Islet of Langerhans (tissue), 1 donor: ENCODE measurements around the gene SUPT20H.
A peak's percentile ranks its signal among the peaks of the same experiment; 100 is the strongest.

ENCODE experiments used
- FAIRE-seq: peaks from one replicate; lab custom pipeline; 2011; peaks lifted over from hg19 to GRCh38; lab: Jason Lieb, UNC

The SUPT20H gene

DNA sequence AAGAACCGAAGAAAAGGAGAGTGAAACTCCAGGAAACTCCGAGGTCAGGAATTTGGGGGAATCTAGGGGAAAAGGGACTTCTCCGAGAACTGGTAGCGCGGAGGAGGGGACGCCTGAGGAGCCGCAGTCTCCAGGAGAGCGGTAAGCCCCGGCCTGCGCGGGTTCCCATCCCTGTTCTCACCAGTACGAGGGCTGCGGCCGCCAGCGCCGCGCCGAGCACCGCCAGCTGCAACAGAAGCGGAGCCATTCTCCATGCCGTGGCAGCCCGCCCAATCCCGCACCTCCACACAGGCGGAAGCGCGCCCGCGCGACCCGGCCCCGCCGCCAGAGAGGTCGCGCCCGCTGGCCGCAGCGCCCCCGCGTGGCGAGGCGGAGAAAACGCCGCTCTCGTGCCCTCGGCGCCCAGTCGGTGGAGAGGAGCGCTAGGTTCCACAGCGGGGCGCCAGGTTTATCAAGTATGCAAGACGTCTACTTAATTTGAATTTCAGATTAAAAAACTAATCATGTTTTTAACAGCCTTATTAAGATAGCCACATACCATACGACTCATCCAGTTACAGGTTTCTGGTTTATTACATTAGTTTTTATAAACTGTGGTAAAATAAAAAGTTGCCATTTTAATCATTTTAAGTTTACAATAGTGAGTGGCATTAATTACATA lies 60.3 kb downstream of the SUPT20H start, which contains the start of gene ALG5:
Gene ALG5 (minus strand): TSS at position 287 of the 661 bp plus-strand sequence. CDS start 40 bp downstream, at position 247.
- no peak for FAIRE-seq

GRCh38 chr13:36998624-36999041 lies 60.9 kb downstream of the SUPT20H start:
- FAIRE-seq, result no peak

DNA sequence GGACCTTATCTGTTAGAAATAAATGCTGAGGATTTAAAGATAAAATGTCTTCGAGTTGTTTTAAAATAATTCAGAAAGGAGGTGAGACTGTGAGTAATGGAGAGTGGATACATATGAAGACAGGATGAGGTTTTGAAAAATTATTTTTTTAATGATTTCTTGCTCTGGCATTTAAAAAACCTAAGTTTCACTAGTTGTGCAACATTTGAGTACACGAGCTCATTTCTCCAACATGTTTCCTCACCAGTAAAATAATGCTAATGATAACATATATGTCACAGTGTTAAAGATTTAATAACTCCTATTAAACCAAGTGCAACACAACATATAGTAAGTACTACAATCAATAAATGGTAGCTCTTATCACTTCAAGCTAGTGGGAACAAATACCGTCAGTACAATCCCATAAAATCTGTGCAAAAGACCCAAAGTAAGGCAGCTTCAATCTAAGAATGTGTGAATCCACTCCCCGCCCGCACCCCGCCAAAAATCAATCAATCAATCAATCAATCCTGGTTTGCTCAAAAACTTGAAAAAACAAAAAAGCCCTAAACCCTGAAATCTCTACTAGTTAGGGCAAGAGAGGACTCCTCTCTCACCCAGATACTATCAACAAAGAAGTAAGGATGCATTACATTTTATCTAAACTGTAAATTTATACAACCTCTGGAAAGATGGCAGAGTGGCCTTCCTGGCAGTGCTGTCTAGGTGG lies 61.6 kb downstream of the SUPT20H start:
- FAIRE-seq, result peak; percentile 5

DNA sequence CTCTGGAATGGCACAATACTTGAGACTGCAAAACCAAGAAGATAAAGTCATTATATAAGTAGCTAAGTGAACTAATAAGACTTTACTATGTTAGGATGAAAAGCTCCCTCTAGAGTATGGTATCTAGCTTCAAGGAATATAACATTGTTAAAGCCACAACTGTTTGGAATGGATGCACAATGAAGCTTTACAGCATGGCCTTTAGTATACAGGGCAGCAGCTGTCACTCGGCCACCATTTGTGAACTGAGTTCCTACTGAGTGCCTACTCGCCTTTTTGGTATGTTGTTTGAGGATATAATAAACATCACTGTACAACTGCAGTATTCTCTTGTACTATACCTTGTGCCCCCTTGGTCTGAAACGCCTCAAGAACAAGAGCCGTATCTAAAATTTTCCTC lies 67.1 kb downstream of the SUPT20H start:
- no peak for FAIRE-seq

DNA sequence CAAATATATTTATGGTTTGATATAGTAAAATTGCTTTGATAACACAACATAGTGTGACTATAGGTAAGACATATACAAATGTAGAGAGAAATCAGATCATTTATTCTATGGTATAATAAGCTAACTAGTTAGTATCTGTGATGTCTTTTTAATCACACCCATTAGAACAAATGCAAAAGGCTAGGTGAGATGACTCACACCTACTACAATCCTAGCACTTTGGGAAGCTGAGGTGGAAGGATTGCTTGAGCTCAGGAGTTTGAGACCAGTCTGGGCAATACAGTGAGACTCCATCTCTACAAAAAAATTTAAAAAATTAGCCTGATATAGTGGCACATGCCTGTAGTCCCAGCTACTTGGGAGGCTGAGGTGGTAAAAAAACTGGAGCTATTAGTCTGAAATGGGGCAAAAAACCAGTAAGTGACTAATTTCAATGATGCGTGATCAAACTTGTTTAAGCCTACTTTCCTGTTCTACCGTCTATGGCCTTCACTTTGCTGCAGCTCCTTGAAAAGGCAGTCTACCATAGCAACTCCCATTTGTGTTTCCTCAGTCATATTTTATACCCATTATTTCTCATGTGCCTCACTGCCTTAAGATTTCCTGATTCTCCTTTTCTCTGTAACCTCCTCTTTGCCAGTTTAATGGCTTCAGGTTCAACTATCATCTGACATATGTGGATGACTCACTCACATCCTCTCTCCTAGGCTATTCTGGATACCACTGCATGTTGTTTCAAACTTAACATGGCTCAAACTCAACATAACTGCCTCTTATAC lies 72.8 kb downstream of the SUPT20H start:
- FAIRE-seq, result no peak

DNA sequence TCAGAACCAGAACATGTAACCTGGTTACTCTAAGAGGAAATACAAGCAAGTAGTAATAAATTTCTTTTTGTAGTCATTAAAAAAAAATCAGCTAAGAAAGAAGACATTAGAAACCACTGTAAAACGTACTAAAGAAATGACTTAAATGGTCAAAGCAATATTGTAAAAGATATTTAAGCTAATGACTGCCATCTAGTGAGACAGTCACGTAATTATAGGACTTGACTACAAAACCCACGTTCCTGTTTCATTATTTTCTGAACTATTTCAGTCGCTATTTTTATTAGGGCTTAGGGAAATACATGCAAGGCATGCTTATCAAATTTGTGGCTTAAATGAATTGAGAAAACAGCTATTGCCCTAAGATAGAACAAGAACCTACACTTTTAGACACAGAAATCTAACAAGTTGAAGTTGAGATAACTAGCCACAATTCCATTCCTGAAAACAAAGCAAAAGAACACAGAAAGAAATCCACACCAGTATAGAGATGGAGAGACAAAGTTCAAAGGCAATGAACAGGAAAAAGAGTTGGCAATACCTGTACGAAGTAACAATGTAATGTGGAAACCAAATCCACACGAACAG lies 78.2 kb downstream of the SUPT20H start:
- FAIRE-seq, result peak; percentile 97

DNA sequence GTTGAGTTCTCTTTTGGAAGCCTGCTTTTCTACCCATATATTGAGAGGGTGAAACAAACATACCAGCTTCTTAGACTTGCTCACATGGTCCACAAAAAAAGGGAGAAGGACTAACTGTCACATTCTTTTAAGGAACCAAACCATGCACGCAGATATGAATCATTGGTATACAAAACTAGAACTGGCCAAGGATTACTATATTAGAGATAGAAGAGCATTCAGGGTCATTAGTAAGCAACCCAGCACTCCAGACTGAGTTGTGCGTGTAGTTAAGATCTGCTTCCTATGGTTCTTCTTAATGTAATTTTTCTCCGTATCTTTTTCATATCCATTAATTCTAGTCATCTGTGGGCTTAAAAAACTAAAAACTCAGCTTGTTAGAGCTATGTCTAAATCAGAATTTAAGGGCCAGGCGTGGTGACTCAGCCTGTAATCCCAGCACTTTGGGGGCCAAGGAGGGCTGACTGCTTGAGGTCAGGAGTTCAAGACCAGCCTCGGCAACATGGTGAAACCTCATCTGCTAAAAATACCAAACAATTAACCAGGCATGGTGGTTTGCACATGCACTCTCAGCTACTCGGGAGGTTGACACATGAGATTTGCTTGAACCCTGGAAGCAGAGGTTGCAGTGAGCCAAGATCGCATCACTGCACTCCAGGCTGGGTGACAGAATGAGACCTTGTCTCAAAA lies 80.0 kb downstream of the SUPT20H start:
- no peak for FAIRE-seq

- FAIRE-seq, result no peak
Observed at GRCh38 chr13:36975172-36975571, 84.3 kb downstream of the SUPT20H start.

GRCh38 chr13:36973621-36974295 lies 85.7 kb downstream of the SUPT20H start:
- FAIRE-seq, result peak; percentile 77

DNA sequence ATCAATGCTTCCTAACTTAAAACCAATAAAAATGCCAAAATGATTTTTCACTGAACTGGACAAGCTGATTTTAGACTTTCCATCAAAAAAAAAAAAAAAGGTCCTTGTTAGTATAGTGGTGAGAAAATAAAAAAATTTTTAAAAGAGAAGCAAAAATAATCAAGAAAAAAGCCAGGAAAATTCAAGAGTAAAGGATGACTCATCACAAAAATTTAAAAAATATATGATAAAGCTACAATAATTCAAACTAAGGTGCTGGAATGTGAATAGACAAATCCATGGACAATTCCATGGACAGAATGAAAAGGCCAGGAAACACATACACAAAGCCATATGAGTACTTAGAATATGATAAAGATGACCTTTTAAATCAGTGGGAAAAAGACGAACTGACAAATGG lies 86.5 kb downstream of the SUPT20H start:
- no peak for FAIRE-seq

DNA sequence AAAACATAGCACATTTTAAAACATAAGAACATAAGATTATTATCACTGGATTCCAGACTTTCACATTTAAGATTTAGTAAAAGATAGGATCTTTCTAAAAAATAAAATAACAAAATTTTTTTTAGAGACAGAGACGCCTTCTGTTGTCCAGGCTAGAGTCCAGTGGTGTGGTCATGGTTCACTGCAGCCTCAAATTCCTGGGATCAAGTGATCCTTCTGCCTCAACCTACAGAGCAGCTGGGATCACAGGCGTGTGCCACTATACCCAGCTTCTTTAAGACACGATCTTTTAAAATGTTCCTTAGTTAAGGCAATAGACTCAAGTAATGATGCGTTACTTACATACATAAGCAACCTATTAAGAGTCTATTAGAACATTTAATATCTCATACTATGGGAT lies 93.1 kb downstream of the SUPT20H start:
- no peak for FAIRE-seq

GRCh38 chr13:36965767-36966166 lies 93.7 kb downstream of the SUPT20H start:
- FAIRE-seq, result no peak

DNA sequence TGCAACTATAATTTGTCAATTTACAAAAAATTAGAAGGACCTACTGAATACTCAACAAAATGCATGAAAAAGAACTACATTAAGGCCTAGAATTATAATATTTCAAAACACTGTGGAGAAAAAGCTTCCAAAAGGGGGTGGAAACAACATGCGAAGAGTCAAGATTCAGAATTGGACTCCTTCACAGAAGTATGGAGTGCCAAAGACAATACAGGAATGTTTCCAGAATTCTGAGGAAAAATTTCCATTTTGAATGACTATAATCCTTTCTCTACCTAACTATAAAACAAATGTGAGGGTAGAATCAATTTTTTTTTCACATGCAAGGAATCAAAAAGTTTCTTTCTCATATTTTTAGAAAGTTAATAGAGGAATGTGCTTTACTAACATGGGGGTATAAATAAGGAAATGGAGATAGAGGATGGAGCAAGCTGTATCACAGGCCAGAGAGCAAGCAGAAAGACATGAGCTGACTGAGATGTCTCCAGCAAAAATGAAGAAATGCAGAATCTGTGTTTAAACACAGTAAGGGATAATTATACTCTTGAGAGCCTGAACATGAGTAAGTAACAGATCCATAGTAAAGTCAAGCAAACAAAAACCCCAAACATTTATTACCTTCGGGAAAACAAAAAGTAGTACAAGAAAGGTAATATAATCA lies 99.9 kb downstream of the SUPT20H start:
- FAIRE-seq, result no peak
